Stomach smooth muscle (tissue), 2 donors: ENCODE results near the gene FAF1.
"Not testable (repeated sequence)": the region's sequence is repeated elsewhere in the genome, so short reads cannot be mapped to it uniquely, and the experiment has no call there.

Experiments
- H3K27ac ChIP-seq: one replicate; pipeline ENCODE4 v1.7.0; 2013; ENCODE audit warnings: mild to moderate bottlenecking, low read length, inconsistent platforms
- H3K27me3 ChIP-seq, 2 donors: one replicate each; pipeline ENCODE4 v1.7.0; 2013; ENCODE audit warnings: low read length in 2 of 2; ENCODE audit not compliant: insufficient read depth in 2 of 2, control insufficient read depth in 1 of 2
- H3K36me3 ChIP-seq, 2 donors: one replicate each; pipeline ENCODE4 v1.7.0; 2013; ENCODE audit warnings: low read length in 2 of 2; ENCODE audit not compliant: control insufficient read depth in 2 of 2, insufficient read depth in 2 of 2
- H3K4me1 ChIP-seq: one replicate; pipeline ENCODE4 v1.7.0; 2013; ENCODE audit warnings: low read length; ENCODE audit not compliant: control insufficient read depth, insufficient read depth
- H3K4me3 ChIP-seq, 2 donors: one replicate each; pipeline ENCODE4 v1.7.0; 2013; ENCODE audit warnings: low read length in 2 of 2
- H3K9ac ChIP-seq, 2 donors: one replicate each; pipeline ENCODE4 v1.7.0; 2013; ENCODE audit warnings: low read length in 2 of 2, mild to moderate bottlenecking in 1 of 2
- H3K9me3 ChIP-seq, 2 donors: one replicate each; pipeline ENCODE4 v1.7.0; 2013; ENCODE audit warnings: low read length in 2 of 2; ENCODE audit not compliant: control insufficient read depth in 2 of 2
- donor health status: healthy.
- donor health status: Pancreatic carcinoma.

The FAF1 gene

GRCh38 chr1:50780797-50781196, 179.3 kb downstream of the FAF1 start:
- no peak overlapping the region for H3K27ac ChIP-seq
- peaks cover 8 to 11% of the 10 kb centered on the region in 2 donors for H3K36me3 ChIP-seq
- no peak overlapping the region for H3K4me3 ChIP-seq
- no peak overlapping the region for H3K9ac ChIP-seq
- no peaks in the 10 kb centered on the region for H3K4me1 ChIP-seq
- H3K9me3 ChIP-seq = no peaks in the 10 kb centered on the region
- no peaks in the 10 kb centered on the region for H3K27me3 ChIP-seq

- no peak overlapping the region for H3K27ac ChIP-seq
- H3K27me3 ChIP-seq = no peaks in the 10 kb centered on the region
- peaks cover 8 to 11% of the 10 kb centered on the region in 2 donors for H3K36me3 ChIP-seq
- H3K4me1 ChIP-seq = no peaks in the 10 kb centered on the region
- H3K4me3 ChIP-seq = no peak overlapping the region
- no peak overlapping the region for H3K9ac ChIP-seq
- no peaks in the 10 kb centered on the region for H3K9me3 ChIP-seq
Observed at GRCh38 chr1:50779801-50780200, 180.3 kb downstream of the FAF1 start.

- Histone ChIP-seq H3K27me3 (no peaks in the 10 kb centered on the region), H3K4me3 (no peak overlapping the region), H3K36me3 (peaks cover 6 to 10% of the 10 kb centered on the region in 2 donors), H3K9ac (no peak overlapping the region), H3K27ac (no peak overlapping the region), H3K9me3 (no peaks in the 10 kb centered on the region), H3K4me1 (no peaks in the 10 kb centered on the region)
Observed at GRCh38 chr1:50775740-50776139, 184.3 kb downstream of the FAF1 start.

- Histone ChIP-seq H3K27ac (no peak overlapping the region), H3K9me3 (no peaks in the 10 kb centered on the region), H3K27me3 (no peaks in the 10 kb centered on the region), H3K36me3 (peaks cover 0 to 2% of the 10 kb centered on the region in 2 donors), H3K9ac (no peak overlapping the region), H3K4me3 (no peak overlapping the region), H3K4me1 (no peaks in the 10 kb centered on the region)
Observed at GRCh38 chr1:50774759-50775351, 185.2 kb downstream of the FAF1 start.

GRCh38 chr1:50766688-50767087, 193.4 kb downstream of the FAF1 start:
- H3K4me1 ChIP-seq = no peaks in the 10 kb centered on the region
- H3K27me3 ChIP-seq = no peaks in the 10 kb centered on the region
- H3K36me3 ChIP-seq = no peaks in the 10 kb centered on the region
- H3K9me3 ChIP-seq = no peaks in the 10 kb centered on the region
- no peak overlapping the region for H3K27ac ChIP-seq
- H3K9ac ChIP-seq = no peak overlapping the region
- no peak overlapping the region for H3K4me3 ChIP-seq

- H3K36me3 ChIP-seq = not testable (repeated sequence)
Observed at GRCh38 chr1:50756543-50756942, 203.5 kb downstream of the FAF1 start.

GRCh38 chr1:50754764-50755163, 205.3 kb downstream of the FAF1 start:
- not testable (repeated sequence) for H3K36me3 ChIP-seq, H3K9me3 ChIP-seq, H3K9ac ChIP-seq, H3K4me3 ChIP-seq, H3K27me3 ChIP-seq, H3K27ac ChIP-seq, H3K4me1 ChIP-seq

More at GRCh38 chr1:50756543-50756942, 203.5 kb downstream of the FAF1 start:
- not testable (repeated sequence) for H3K9me3 ChIP-seq, H3K4me3 ChIP-seq, H3K4me1 ChIP-seq, H3K27me3 ChIP-seq, H3K9ac ChIP-seq, H3K27ac ChIP-seq

GRCh38 chr1:50750021-50750619, 209.9 kb downstream of the FAF1 start:
- Histone ChIP-seq H3K9me3 (no peaks in the 10 kb centered on the region), H3K27me3 (no peaks in the 10 kb centered on the region), H3K9ac (no peak overlapping the region), H3K4me3 (no peak overlapping the region), H3K36me3 (no peaks in the 10 kb centered on the region), H3K27ac (no peak overlapping the region), H3K4me1 (no peaks in the 10 kb centered on the region)

- Histone ChIP-seq H3K4me3 (no peak overlapping the region), H3K27me3 (no peaks in the 10 kb centered on the region), H3K9me3 (no peaks in the 10 kb centered on the region), H3K27ac (no peak overlapping the region), H3K9ac (no peak overlapping the region), H3K36me3 (peaks cover 0 to 3% of the 10 kb centered on the region in 2 donors), H3K4me1 (no peaks in the 10 kb centered on the region)
Observed at GRCh38 chr1:50747394-50747793, 212.7 kb downstream of the FAF1 start.

- Histone ChIP-seq H3K4me1 (no peaks in the 10 kb centered on the region), H3K9ac (no peak overlapping the region), H3K27ac (no peak overlapping the region), H3K27me3 (no peaks in the 10 kb centered on the region), H3K4me3 (no peak overlapping the region), H3K36me3 (peaks cover 0 to 3% of the 10 kb centered on the region in 2 donors), H3K9me3 (no peaks in the 10 kb centered on the region)
Observed at GRCh38 chr1:50742523-50742922, 217.5 kb downstream of the FAF1 start.

- no peak overlapping the region for H3K27ac ChIP-seq
- H3K36me3 ChIP-seq = peaks cover 0 to 6% of the 10 kb centered on the region in 2 donors
- H3K9me3 ChIP-seq = no peaks in the 10 kb centered on the region
- H3K27me3 ChIP-seq = no peaks in the 10 kb centered on the region
- H3K4me3 ChIP-seq = no peak overlapping the region
- no peaks in the 10 kb centered on the region for H3K4me1 ChIP-seq
- no peak overlapping the region for H3K9ac ChIP-seq
Observed at GRCh38 chr1:50739125-50739524, 220.9 kb downstream of the FAF1 start.
